IMR-90 (cell line): Measurements from ENCODE around the gene TASP1. TPM values are rescaled to one million over a fixed set of nuclear protein-coding genes. Genes with fewer than 3 reads are reported as not detected.

Experiments used
- ATAC-seq: fragments of 200-7000 bp; cut with Tn5 transposase; 2 replicates; pipeline ENCODE4 v1.9.1; 2020; ENCODE audit warnings: low read depth, mild to moderate bottlenecking, moderate library complexity
- BruUV-seq: library from RNA; stranded (reverse); fragments of 400-500 nt; replicated peaks from 2 replicates; lab custom pipeline; 2021; lab: Mats Ljungman, UMichigan
- CTCF ChIA-PET: fragments of 300-600 bp; formaldehyde crosslinking; extraction: SDS; loops from one replicate; lab custom pipeline; 2021; ENCODE audit warnings: antibody characterized with exemption; lab: Yijun Ruan, JAX
- POLR2A ChIA-PET: fragments of 300-600 bp; sonication (Branson Sonifier 250); formaldehyde crosslinking; loops from one replicate; lab custom pipeline; 2022; ENCODE audit warnings: antibody characterized with exemption; ENCODE audit not compliant: unreplicated experiment; lab: Charles Lee
- DNase-seq: peaks from one replicate; pipeline ENCODE4 v3.0.0; 2013
- H2AFZ ChIP-seq: replicated peaks from 2 replicates; pipeline ENCODE3; 2013; ENCODE audit warnings: low read length, mild to moderate bottlenecking; ENCODE audit not compliant: poor library complexity
- H2AK5ac ChIP-seq: 2 replicates; pipeline ENCODE4 v1.6.1; 2013; ENCODE audit warnings: low read depth, low read length, inconsistent platforms
- H2AK9ac ChIP-seq: replicated peaks from 2 replicates; pipeline ENCODE3; 2013; ENCODE audit warnings: mild to moderate bottlenecking, low read depth, low read length, moderate library complexity; ENCODE audit not compliant: poor library complexity
- H2BK120ac ChIP-seq: 2 replicates; pipeline ENCODE4 v1.6.1; 2013; ENCODE audit warnings: low read depth, low read length, inconsistent platforms
- H2BK15ac ChIP-seq: 3 replicates; pipeline ENCODE4 v1.6.1; 2013; ENCODE audit warnings: low read depth, low read length, inconsistent platforms
- H2BK20ac ChIP-seq: 2 replicates; pipeline ENCODE4 v1.6.1; 2013; ENCODE audit warnings: low read depth, mild to moderate bottlenecking, inconsistent platforms, low read length, moderate library complexity
- H2BK5ac ChIP-seq: 2 replicates; pipeline ENCODE4 v1.6.1; 2013; ENCODE audit warnings: mild to moderate bottlenecking, low read depth, low read length, inconsistent platforms; ENCODE audit not compliant: poor library complexity, severe bottlenecking
- H3K14ac ChIP-seq: replicated peaks from 2 replicates; pipeline ENCODE4 v1.6.1; 2013; ENCODE audit warnings: low read depth, low read length, inconsistent platforms
- H3K18ac ChIP-seq: 2 replicates; pipeline ENCODE4 v1.6.1; 2013; ENCODE audit warnings: low read depth, low read length, control low read depth
- H3K23ac ChIP-seq: 2 replicates; pipeline ENCODE4 v1.6.1; 2013; ENCODE audit warnings: low read depth, low read length, inconsistent platforms
- H3K27ac ChIP-seq: 2 replicates; pipeline ENCODE4 v1.5.1; 2013; ENCODE audit warnings: mild to moderate bottlenecking, control low read depth, low read length; ENCODE audit not compliant: insufficient read depth
- H3K27me3 ChIP-seq: 2 replicates; pipeline ENCODE4 v1.6.1; 2013; ENCODE audit warnings: low read length; ENCODE audit not compliant: control insufficient read depth, insufficient read depth
- H3K36me3 ChIP-seq: 2 replicates; pipeline ENCODE4 v1.6.1; 2013; ENCODE audit warnings: low read length, mixed read lengths; ENCODE audit not compliant: control insufficient read depth, insufficient read depth
- H3K4ac ChIP-seq: 2 replicates; pipeline ENCODE4 v1.6.1; 2013; ENCODE audit warnings: low read depth, low read length, inconsistent platforms
- H3K4me1 ChIP-seq: 2 replicates; pipeline ENCODE4 v1.6.1; 2013; ENCODE audit warnings: low read length, mixed read lengths; ENCODE audit not compliant: control insufficient read depth, insufficient read depth
- H3K4me2 ChIP-seq: 2 replicates; pipeline ENCODE4 v1.6.1; 2013; ENCODE audit warnings: low read depth, mild to moderate bottlenecking, control low read depth, low read length, moderate library complexity
- H3K4me3 ChIP-seq: 2 replicates; pipeline ENCODE4 v1.5.1; 2013; ENCODE audit warnings: low read depth, mild to moderate bottlenecking, control low read depth, low read length, moderate library complexity; ENCODE audit not compliant: insufficient read depth
- H3K56ac ChIP-seq: 2 replicates; pipeline ENCODE4 v1.6.1; 2013; ENCODE audit warnings: low read length, inconsistent platforms; ENCODE audit not compliant: insufficient read depth; ENCODE audit errors: extremely low read depth
- H3K79me1 ChIP-seq, 2 experiments: 2 replicates each; pipeline ENCODE4 v1.6.1; 2013; ENCODE audit warnings: low read length in 2 of 2, inconsistent platforms in 1 of 2, low read depth in 1 of 2
- H3K9ac ChIP-seq: 2 replicates; pipeline ENCODE4 v1.6.1; 2013; ENCODE audit warnings: low read depth, low read length, control low read depth
- H3K9me1 ChIP-seq: 2 replicates; pipeline ENCODE4 v1.6.1; 2013; ENCODE audit warnings: low read length, inconsistent platforms; ENCODE audit not compliant: insufficient read depth
- H3K9me3 ChIP-seq: 2 replicates; pipeline ENCODE4 v1.6.1; 2013; ENCODE audit warnings: low read length; ENCODE audit not compliant: control insufficient read depth, insufficient read depth
- H4K20me1 ChIP-seq: 2 replicates; pipeline ENCODE4 v1.6.1; 2013; ENCODE audit warnings: low read length, inconsistent platforms; ENCODE audit not compliant: insufficient read depth
- H4K5ac ChIP-seq: 2 replicates; pipeline ENCODE4 v1.6.1; 2013; ENCODE audit warnings: mild to moderate bottlenecking, low read depth, low read length, control low read depth
- H4K8ac ChIP-seq, 2 experiments: 2 replicates each; pipeline ENCODE4 v1.6.1; 2013; ENCODE audit warnings: low read depth in 2 of 2, low read length in 2 of 2, control low read depth in 1 of 2, inconsistent platforms in 1 of 2
- H4K91ac ChIP-seq: 2 replicates; pipeline ENCODE4 v1.6.1; 2013; ENCODE audit warnings: low read depth, low read length, inconsistent platforms; ENCODE audit not compliant: insufficient read depth
- BHLHE40 ChIP-seq: fragments of 150-350 bp; IDR thresholded peaks from 2 replicates; pipeline ENCODE4 v1.6.1; 2016; ENCODE audit warnings: mild to moderate bottlenecking, low read depth, low read length
- CEBPB ChIP-seq: IDR thresholded peaks from 2 replicates; pipeline ENCODE4 v1.6.1; 2012; ENCODE audit warnings: low read depth, low read length, improper control_type of control experiment
- FOS ChIP-seq: fragments of 150-350 bp; IDR thresholded peaks from 2 replicates; pipeline ENCODE4 v1.6.1; 2016; ENCODE audit warnings: low read depth, low read length
- NFE2L2 ChIP-seq: fragments of 150-350 bp; IDR thresholded peaks from 2 replicates; pipeline ENCODE4 v1.6.1; 2016; ENCODE audit warnings: low read depth, mild to moderate bottlenecking, low read length
- WGBS, 2 experiments: methylation state at CpG; one replicate each; pipeline versions ENCODE4 v1.1.5 to v1.1.7; 2013; ENCODE audit warnings: missing lambda C conversion rate in 2 of 2; ENCODE audit not compliant: insufficient read length in 1 of 2; ENCODE audit errors: extremely low coverage in 2 of 2; 5-methylcytosine and 5-hydroxymethylcytosine counted together
- dilution Hi-C: fragments of 300-500 bp; cut with HindIII; formaldehyde crosslinking; loops from one replicate; pipeline ENCODE4 v1.14.3; 2018; ENCODE audit warnings: low sequenced_read_pairs; ENCODE audit not compliant: unreplicated experiment
- in situ Hi-C: fragments of 300-500 bp; cut with MboI; formaldehyde crosslinking; loops from 3 replicates; pipeline ENCODE4 v1.14.3; 2019; ENCODE audit warnings: low sequenced_read_pairs, inconsistent platforms, mixed read lengths
- intact Hi-C: fragments of 100-400 bp; cut with micrococcal nuclease; formaldehyde crosslinking; loops from 2 replicates; pipeline ENCODE4 v1.10.0; 2022
- polyA plus RNA-seq, 3 experiments: library from polyadenylated mRNA; depleted of rRNA; stranded (reverse); fragments of >200 nt; gene quantifications; 2 replicates each; pipeline ENCODE4 v1.2.3, GENCODE V29; 2012; ENCODE audit warnings: low replicate concordance in 1 of 3
- total RNA-seq: library from RNA; depleted of rRNA; stranded (reverse); fragments of >200 nt; gene quantifications from 2 replicates; pipeline ENCODE4 v1.2.3, GENCODE V29; 2012

TASP1 gene
- total and polyA plus RNA-seq, 2 of the 4 experiments (the other 2 are of a cell fraction) = 3.9 to 7.9 TPM

DNA sequence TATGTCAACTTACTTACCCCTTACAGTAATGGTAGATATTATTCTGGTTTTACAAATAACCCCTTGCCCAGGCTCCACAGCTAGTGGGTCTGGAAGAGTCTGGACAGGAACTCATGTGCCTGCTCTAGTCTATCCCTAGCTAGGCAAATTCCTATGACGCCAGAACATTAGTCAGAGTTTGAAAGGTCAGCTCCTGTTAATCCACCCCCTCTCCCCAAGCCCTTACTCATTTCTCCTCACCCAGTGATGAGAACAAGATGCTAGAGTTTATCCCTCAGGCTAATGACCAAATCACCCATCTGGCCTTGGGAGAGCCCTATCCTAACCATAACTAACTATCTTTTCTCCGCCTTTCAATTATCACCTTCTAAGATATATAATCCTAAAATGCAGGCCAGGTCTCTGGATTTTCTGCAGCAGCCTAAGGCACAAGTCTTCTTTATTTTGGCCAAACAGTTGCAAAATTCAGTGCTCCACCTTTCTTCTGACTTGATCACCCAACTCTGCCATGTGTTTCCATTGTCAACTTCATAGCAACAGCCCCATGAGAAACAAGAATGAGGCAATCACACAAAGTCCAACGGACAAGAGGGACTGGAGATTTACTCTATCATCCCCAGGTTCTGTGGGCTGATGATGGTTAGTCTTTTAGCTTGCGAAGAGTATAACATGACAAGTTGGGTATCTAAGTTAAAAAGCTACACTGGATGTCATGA lies 113.3 kb downstream of the TASP1 start:
- no peaks in the 10 kb centered on the region for H3K9me3 ChIP-seq
- peak overlapping the region; percentile 67 to 81; a peak in 3 of 4 replicates for H4K8ac ChIP-seq
- H3K36me3 ChIP-seq = no peaks in the 10 kb centered on the region
- peak; percentile 73 for TF ChIP-seq BHLHE40
- TF ChIP-seq CEBPB = no peak
- TF ChIP-seq FOS = peak; percentile 88
- TF ChIP-seq NFE2L2 = peak; percentile 23; the same call in 1 of the 2 replicates
- no peaks in the 10 kb centered on the region for H3K27me3 ChIP-seq
- H2AK5ac ChIP-seq = peak overlapping the region; percentile 37; the same call in 1 of the 2 replicates
- peak overlapping the region; percentile 76 for H4K91ac ChIP-seq
- 83 to 100% methylated on average over 1 of the region's 4 CpGs for WGBS, 2 experiments
- no peak overlapping the region for H3K4me3 ChIP-seq
- CTCF ChIA-PET = interaction anchor here (0.6 to 1.3 kb wide), 4 partner anchors 22 to 363 kb away, joined by 3 to 5 read pairs (median 3); no protein-coding TSS in a partner anchor
- in situ Hi-C loops = no loop called here
- peak; percentile 97 for DNase-seq
- peak overlapping the region; percentile 72 for H3K23ac ChIP-seq
- peaks cover 3% of the 10 kb centered on the region for H3K9me1 ChIP-seq
- peak; percentile 98 for ATAC-seq
- H3K79me1 ChIP-seq = no peaks in the 10 kb centered on the region; a peak in 1 of 4 replicates
- no peak overlapping the region for H2AFZ ChIP-seq
- H3K18ac ChIP-seq = peak overlapping the region; percentile 81
- H2BK15ac ChIP-seq = peak overlapping the region; percentile 89; the same call in 2 of the 3 replicates
- H3K4ac ChIP-seq = peak overlapping the region; percentile 98
- no peak overlapping the region for H3K9ac ChIP-seq
- H3K56ac ChIP-seq = no peak overlapping the region; the same call in 1 of the 2 replicates
- H2BK20ac ChIP-seq = peak overlapping the region; percentile 98
- H3K14ac ChIP-seq = peak overlapping the region; percentile 51
- H4K20me1 ChIP-seq = no peaks in the 10 kb centered on the region
- BruUV-seq = no TSS peak
- H3K4me2 ChIP-seq = peak overlapping the region; percentile 36; the same call in 1 of the 2 replicates
- intact Hi-C loops = no loop called here
- peak overlapping the region; percentile 100 for H3K27ac ChIP-seq
- dilution Hi-C loops = no loop called here
- POLR2A ChIA-PET = no interaction called here
- H4K5ac ChIP-seq = peak overlapping the region; percentile 11; the same call in 1 of the 2 replicates
- no peak overlapping the region for H2AK9ac ChIP-seq
- peak overlapping the region; percentile 95 for H2BK120ac ChIP-seq
- H3K4me1 ChIP-seq = peaks cover 9% of the 10 kb centered on the region
- H2BK5ac ChIP-seq = peak overlapping the region; percentile 98
